IMR-90 (cell line): ENCODE measurements around the gene PLA2G12A. TPM values are rescaled to one million over a fixed set of nuclear protein-coding genes. Genes with fewer than 3 reads are reported as not detected.

Source experiments
- ATAC-seq: fragments of 200-7000 bp; cut with Tn5 transposase; 2 replicates; pipeline ENCODE4 v1.9.1; 2020; ENCODE audit warnings: low read depth, mild to moderate bottlenecking, moderate library complexity
- BruUV-seq: library from RNA; stranded (reverse); fragments of 400-500 nt; replicated peaks from 2 replicates; lab custom pipeline; 2021; lab: Mats Ljungman, UMichigan
- CTCF ChIA-PET: fragments of 300-600 bp; formaldehyde crosslinking; extraction: SDS; loops from one replicate; lab custom pipeline; 2021; ENCODE audit warnings: antibody characterized with exemption; lab: Yijun Ruan, JAX
- POLR2A ChIA-PET: fragments of 300-600 bp; sonication (Branson Sonifier 250); formaldehyde crosslinking; loops from one replicate; lab custom pipeline; 2022; ENCODE audit warnings: antibody characterized with exemption; ENCODE audit not compliant: unreplicated experiment; lab: Charles Lee
- DNase-seq: peaks from one replicate; pipeline ENCODE4 v3.0.0; 2013
- H2AFZ ChIP-seq: replicated peaks from 2 replicates; pipeline ENCODE3; 2013; ENCODE audit warnings: low read length, mild to moderate bottlenecking; ENCODE audit not compliant: poor library complexity
- H2AK5ac ChIP-seq: 2 replicates; pipeline ENCODE4 v1.6.1; 2013; ENCODE audit warnings: low read depth, low read length, inconsistent platforms
- H2AK9ac ChIP-seq: replicated peaks from 2 replicates; pipeline ENCODE3; 2013; ENCODE audit warnings: mild to moderate bottlenecking, low read depth, low read length, moderate library complexity; ENCODE audit not compliant: poor library complexity
- H2BK120ac ChIP-seq: 2 replicates; pipeline ENCODE4 v1.6.1; 2013; ENCODE audit warnings: low read depth, low read length, inconsistent platforms
- H2BK15ac ChIP-seq: 3 replicates; pipeline ENCODE4 v1.6.1; 2013; ENCODE audit warnings: low read depth, low read length, inconsistent platforms
- H2BK20ac ChIP-seq: 2 replicates; pipeline ENCODE4 v1.6.1; 2013; ENCODE audit warnings: low read depth, mild to moderate bottlenecking, inconsistent platforms, low read length, moderate library complexity
- H2BK5ac ChIP-seq: 2 replicates; pipeline ENCODE4 v1.6.1; 2013; ENCODE audit warnings: mild to moderate bottlenecking, low read depth, low read length, inconsistent platforms; ENCODE audit not compliant: poor library complexity, severe bottlenecking
- H3K14ac ChIP-seq: replicated peaks from 2 replicates; pipeline ENCODE4 v1.6.1; 2013; ENCODE audit warnings: low read depth, low read length, inconsistent platforms
- H3K18ac ChIP-seq: 2 replicates; pipeline ENCODE4 v1.6.1; 2013; ENCODE audit warnings: low read depth, low read length, control low read depth
- H3K23ac ChIP-seq: 2 replicates; pipeline ENCODE4 v1.6.1; 2013; ENCODE audit warnings: low read depth, low read length, inconsistent platforms
- H3K27ac ChIP-seq: 2 replicates; pipeline ENCODE4 v1.5.1; 2013; ENCODE audit warnings: mild to moderate bottlenecking, control low read depth, low read length; ENCODE audit not compliant: insufficient read depth
- H3K27me3 ChIP-seq: 2 replicates; pipeline ENCODE4 v1.6.1; 2013; ENCODE audit warnings: low read length; ENCODE audit not compliant: control insufficient read depth, insufficient read depth
- H3K36me3 ChIP-seq: 2 replicates; pipeline ENCODE4 v1.6.1; 2013; ENCODE audit warnings: low read length, mixed read lengths; ENCODE audit not compliant: control insufficient read depth, insufficient read depth
- H3K4ac ChIP-seq: 2 replicates; pipeline ENCODE4 v1.6.1; 2013; ENCODE audit warnings: low read depth, low read length, inconsistent platforms
- H3K4me1 ChIP-seq: 2 replicates; pipeline ENCODE4 v1.6.1; 2013; ENCODE audit warnings: low read length, mixed read lengths; ENCODE audit not compliant: control insufficient read depth, insufficient read depth
- H3K4me2 ChIP-seq: 2 replicates; pipeline ENCODE4 v1.6.1; 2013; ENCODE audit warnings: low read depth, mild to moderate bottlenecking, control low read depth, low read length, moderate library complexity
- H3K4me3 ChIP-seq: 2 replicates; pipeline ENCODE4 v1.5.1; 2013; ENCODE audit warnings: low read depth, mild to moderate bottlenecking, control low read depth, low read length, moderate library complexity; ENCODE audit not compliant: insufficient read depth
- H3K56ac ChIP-seq: 2 replicates; pipeline ENCODE4 v1.6.1; 2013; ENCODE audit warnings: low read length, inconsistent platforms; ENCODE audit not compliant: insufficient read depth; ENCODE audit errors: extremely low read depth
- H3K79me1 ChIP-seq, 2 experiments: 2 replicates each; pipeline ENCODE4 v1.6.1; 2013; ENCODE audit warnings: low read length in 2 of 2, inconsistent platforms in 1 of 2, low read depth in 1 of 2
- H3K9ac ChIP-seq: 2 replicates; pipeline ENCODE4 v1.6.1; 2013; ENCODE audit warnings: low read depth, low read length, control low read depth
- H3K9me1 ChIP-seq: 2 replicates; pipeline ENCODE4 v1.6.1; 2013; ENCODE audit warnings: low read length, inconsistent platforms; ENCODE audit not compliant: insufficient read depth
- H3K9me3 ChIP-seq: 2 replicates; pipeline ENCODE4 v1.6.1; 2013; ENCODE audit warnings: low read length; ENCODE audit not compliant: control insufficient read depth, insufficient read depth
- H4K20me1 ChIP-seq: 2 replicates; pipeline ENCODE4 v1.6.1; 2013; ENCODE audit warnings: low read length, inconsistent platforms; ENCODE audit not compliant: insufficient read depth
- H4K5ac ChIP-seq: 2 replicates; pipeline ENCODE4 v1.6.1; 2013; ENCODE audit warnings: mild to moderate bottlenecking, low read depth, low read length, control low read depth
- H4K8ac ChIP-seq, 2 experiments: 2 replicates each; pipeline ENCODE4 v1.6.1; 2013; ENCODE audit warnings: low read depth in 2 of 2, low read length in 2 of 2, control low read depth in 1 of 2, inconsistent platforms in 1 of 2
- H4K91ac ChIP-seq: 2 replicates; pipeline ENCODE4 v1.6.1; 2013; ENCODE audit warnings: low read depth, low read length, inconsistent platforms; ENCODE audit not compliant: insufficient read depth
- BHLHE40 ChIP-seq: fragments of 150-350 bp; IDR thresholded peaks from 2 replicates; pipeline ENCODE4 v1.6.1; 2016; ENCODE audit warnings: mild to moderate bottlenecking, low read depth, low read length
- CEBPB ChIP-seq: IDR thresholded peaks from 2 replicates; pipeline ENCODE4 v1.6.1; 2012; ENCODE audit warnings: low read depth, low read length, improper control_type of control experiment
- CTCF ChIP-seq: conservative IDR thresholded peaks from 2 replicates; pipeline ENCODE4 v1.5.1; 2012; ENCODE audit warnings: mild to moderate bottlenecking, low read depth, low read length, improper control_type of control experiment
- FOS ChIP-seq: fragments of 150-350 bp; IDR thresholded peaks from 2 replicates; pipeline ENCODE4 v1.6.1; 2016; ENCODE audit warnings: low read depth, low read length
- MAFK ChIP-seq: IDR thresholded peaks from 2 replicates; pipeline ENCODE4 v1.6.1; 2012; ENCODE audit warnings: low read depth, low read length, improper control_type of control experiment
- MAZ ChIP-seq: IDR thresholded peaks from 2 replicates; pipeline ENCODE4 v1.6.1; 2012; ENCODE audit warnings: low read depth, mild to moderate bottlenecking, low read length, improper control_type of control experiment, moderate library complexity, borderline replicate concordance
- MXI1 ChIP-seq: IDR thresholded peaks from 2 replicates; pipeline ENCODE4 v1.6.1; 2012; ENCODE audit warnings: low read depth, mild to moderate bottlenecking, low read length, moderate library complexity, borderline replicate concordance
- POLR2A ChIP-seq: IDR thresholded peaks from 2 replicates; pipeline ENCODE4 v1.6.1; 2012; ENCODE audit warnings: mild to moderate bottlenecking, low read depth, low read length
- RFX5 ChIP-seq: IDR thresholded peaks from 2 replicates; pipeline ENCODE4 v1.8.0; 2012; ENCODE audit warnings: low read depth, mild to moderate bottlenecking, low read length, moderate library complexity
- SMC3 ChIP-seq: fragments of 150-350 bp; IDR thresholded peaks from 2 replicates; pipeline ENCODE4 v1.6.1; 2016; ENCODE audit warnings: low read depth, mild to moderate bottlenecking, antibody characterized with exemption, low read length, moderate library complexity
- WGBS, 2 experiments: methylation state at CpG; one replicate each; pipeline versions ENCODE4 v1.1.5 to v1.1.7; 2013; ENCODE audit warnings: missing lambda C conversion rate in 2 of 2; ENCODE audit not compliant: insufficient read length in 1 of 2; ENCODE audit errors: extremely low coverage in 2 of 2; 5-methylcytosine and 5-hydroxymethylcytosine counted together
- dilution Hi-C: fragments of 300-500 bp; cut with HindIII; formaldehyde crosslinking; loops from one replicate; pipeline ENCODE4 v1.14.3; 2018; ENCODE audit warnings: low sequenced_read_pairs; ENCODE audit not compliant: unreplicated experiment
- in situ Hi-C: fragments of 300-500 bp; cut with MboI; formaldehyde crosslinking; loops from 3 replicates; pipeline ENCODE4 v1.14.3; 2019; ENCODE audit warnings: low sequenced_read_pairs, inconsistent platforms, mixed read lengths
- intact Hi-C: fragments of 100-400 bp; cut with micrococcal nuclease; formaldehyde crosslinking; loops from 2 replicates; pipeline ENCODE4 v1.10.0; 2022
- polyA plus RNA-seq, 3 experiments: library from polyadenylated mRNA; depleted of rRNA; stranded (reverse); fragments of >200 nt; gene quantifications; 2 replicates each; pipeline ENCODE4 v1.2.3, GENCODE V29; 2012; ENCODE audit warnings: low replicate concordance in 1 of 3
- total RNA-seq: library from RNA; depleted of rRNA; stranded (reverse); fragments of >200 nt; gene quantifications from 2 replicates; pipeline ENCODE4 v1.2.3, GENCODE V29; 2012
- TF ChIP-seq, protein P1 (sequence below): fragments of 150-350 bp; IDR thresholded peaks from 2 replicates; pipeline ENCODE4 v1.6.1; 2017; ENCODE audit warnings: mild to moderate bottlenecking, antibody characterized with exemption, low read length, low read depth
- TF ChIP-seq, protein P2 (sequence below): fragments of 150-350 bp; IDR thresholded peaks from 2 replicates; pipeline ENCODE4 v1.6.1; 2016; ENCODE audit warnings: low read depth, mild to moderate bottlenecking, low read length, moderate library complexity, borderline replicate concordance

The PLA2G12A gene
- total and polyA plus RNA-seq, 2 of the 4 experiments (the other 2 are of a cell fraction) = 10.3 to 17.4 TPM

DNA sequence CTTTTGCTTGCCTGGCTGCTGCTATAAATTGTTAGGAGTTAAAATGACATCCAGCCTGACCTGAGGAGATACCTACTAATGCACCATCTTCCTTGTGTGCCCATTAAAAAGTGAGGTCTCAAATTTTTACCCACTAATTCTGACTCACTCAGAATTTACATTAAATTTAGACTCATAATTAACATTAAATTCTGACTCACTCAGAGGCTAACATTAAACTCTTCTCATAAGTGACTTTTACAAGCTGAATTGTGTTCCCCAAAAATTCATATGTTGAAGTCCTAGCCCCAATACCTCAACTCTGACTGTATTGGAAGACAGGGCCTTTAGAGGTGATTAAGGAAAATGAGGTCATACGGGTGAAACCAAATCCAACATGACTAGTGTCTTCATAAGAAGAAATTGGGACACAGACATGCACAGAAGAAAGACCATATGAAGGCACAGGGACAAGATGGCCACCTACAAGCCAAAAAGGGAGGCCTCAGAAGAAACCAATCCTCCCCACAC lies 38.4 kb downstream of the PLA2G12A start:
- H4K20me1 ChIP-seq = no peaks in the 10 kb centered on the region
- TF ChIP-seq FOS = no peak
- TF ChIP-seq, protein P1, sequence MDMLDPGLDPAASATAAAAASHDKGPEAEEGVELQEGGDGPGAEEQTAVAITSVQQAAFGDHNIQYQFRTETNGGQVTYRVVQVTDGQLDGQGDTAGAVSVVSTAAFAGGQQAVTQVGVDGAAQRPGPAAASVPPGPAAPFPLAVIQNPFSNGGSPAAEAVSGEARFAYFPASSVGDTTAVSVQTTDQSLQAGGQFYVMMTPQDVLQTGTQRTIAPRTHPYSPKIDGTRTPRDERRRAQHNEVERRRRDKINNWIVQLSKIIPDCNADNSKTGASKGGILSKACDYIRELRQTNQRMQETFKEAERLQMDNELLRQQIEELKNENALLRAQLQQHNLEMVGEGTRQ = no peak
- no peak for TF ChIP-seq MAZ
- no peak for TF ChIP-seq MAFK
- TF ChIP-seq CEBPB = no peak
- no peak for TF ChIP-seq POLR2A
- no peak for TF ChIP-seq RFX5
- TF ChIP-seq BHLHE40 = no peak
- no peak for TF ChIP-seq CTCF
- TF ChIP-seq MXI1 = no peak
- no peak for TF ChIP-seq SMC3
- TF ChIP-seq, protein P2, sequence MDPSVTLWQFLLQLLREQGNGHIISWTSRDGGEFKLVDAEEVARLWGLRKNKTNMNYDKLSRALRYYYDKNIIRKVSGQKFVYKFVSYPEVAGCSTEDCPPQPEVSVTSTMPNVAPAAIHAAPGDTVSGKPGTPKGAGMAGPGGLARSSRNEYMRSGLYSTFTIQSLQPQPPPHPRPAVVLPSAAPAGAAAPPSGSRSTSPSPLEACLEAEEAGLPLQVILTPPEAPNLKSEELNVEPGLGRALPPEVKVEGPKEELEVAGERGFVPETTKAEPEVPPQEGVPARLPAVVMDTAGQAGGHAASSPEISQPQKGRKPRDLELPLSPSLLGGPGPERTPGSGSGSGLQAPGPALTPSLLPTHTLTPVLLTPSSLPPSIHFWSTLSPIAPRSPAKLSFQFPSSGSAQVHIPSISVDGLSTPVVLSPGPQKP = no peak
- H3K14ac ChIP-seq = no peak overlapping the region
- no peak overlapping the region for H2AK9ac ChIP-seq
- DNase-seq (peak; percentile 5), ATAC-seq (no peak)
- in situ Hi-C loops = no loop called here
- no peak overlapping the region for H4K91ac ChIP-seq
- ChIA-PET POLR2A (no interaction called here), CTCF (interaction anchor here (1.1 kb wide), 1 partner anchor 10 kb away, joined by 5 read pairs; no protein-coding TSS in a partner anchor)
- peaks cover 4 to 5% of the 10 kb centered on the region in 2 experiments; a peak in 3 of 4 replicates for H3K79me1 ChIP-seq
- no peak overlapping the region for H4K5ac ChIP-seq
- no peak overlapping the region for H3K4me2 ChIP-seq
- no peak overlapping the region for H2BK5ac ChIP-seq
- H3K9ac ChIP-seq = no peak overlapping the region
- no peak overlapping the region for H3K23ac ChIP-seq
- no peaks in the 10 kb centered on the region for H3K27me3 ChIP-seq
- no peak overlapping the region for H3K56ac ChIP-seq
- no peak overlapping the region for H2AFZ ChIP-seq
- no peak overlapping the region for H3K27ac ChIP-seq
- no peak overlapping the region for H2BK120ac ChIP-seq
- H2BK20ac ChIP-seq = no peak overlapping the region
- H3K9me3 ChIP-seq = no peaks in the 10 kb centered on the region
- intact Hi-C loops = no loop called here
- no peak overlapping the region for H2AK5ac ChIP-seq
- no peaks in the 10 kb centered on the region for H3K4me1 ChIP-seq
- H3K4ac ChIP-seq = no peak overlapping the region
- no peak overlapping the region for H2BK15ac ChIP-seq
- no peak overlapping the region for H4K8ac ChIP-seq
- no CpG with 5 or more reads among the region's 1 CpG for WGBS, 2 experiments
- H3K9me1 ChIP-seq = peaks cover 4% of the 10 kb centered on the region
- no TSS peak for BruUV-seq
- H3K36me3 ChIP-seq = peaks cover 28% of the 10 kb centered on the region
- no peak overlapping the region for H3K18ac ChIP-seq
- H3K4me3 ChIP-seq = no peak overlapping the region
- dilution Hi-C loops = no loop called here
